Measurements from ENCODE around the gene LRMDA.

Gene LRMDA

GRCh38 chr10:75818552-75818951 is 387.1 kb downstream of the LRMDA start:
- DNase-seq (ENCODE audit: low read depth in 2 of 2): no peak

GRCh38 chr10:75825235-75825634 is 393.8 kb downstream of the LRMDA start:
- DNase-seq (ENCODE audit: low read depth in 2 of 2): no peak

DNA sequence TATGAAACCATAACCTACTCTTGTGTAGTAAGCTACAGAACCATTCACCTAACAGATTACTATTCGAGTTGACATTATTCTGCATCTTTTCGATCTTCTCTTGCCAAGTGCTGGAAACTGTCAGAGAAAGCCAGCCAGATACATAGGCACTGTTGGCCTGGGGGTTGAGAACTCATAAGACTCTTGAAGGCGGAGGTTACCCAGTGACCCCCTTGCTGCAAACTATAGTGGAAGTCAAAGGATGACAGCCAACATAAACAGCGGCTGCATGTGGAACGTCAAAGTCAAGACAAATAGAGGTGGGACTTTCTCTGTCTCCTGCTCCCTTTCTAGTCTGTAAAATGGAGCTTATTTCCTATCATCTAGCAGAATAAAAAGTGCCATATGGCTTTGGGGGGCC is 394.2 kb downstream of the LRMDA start:
- DNase-seq (ENCODE audit: low read depth in 2 of 2): no peak

DNA sequence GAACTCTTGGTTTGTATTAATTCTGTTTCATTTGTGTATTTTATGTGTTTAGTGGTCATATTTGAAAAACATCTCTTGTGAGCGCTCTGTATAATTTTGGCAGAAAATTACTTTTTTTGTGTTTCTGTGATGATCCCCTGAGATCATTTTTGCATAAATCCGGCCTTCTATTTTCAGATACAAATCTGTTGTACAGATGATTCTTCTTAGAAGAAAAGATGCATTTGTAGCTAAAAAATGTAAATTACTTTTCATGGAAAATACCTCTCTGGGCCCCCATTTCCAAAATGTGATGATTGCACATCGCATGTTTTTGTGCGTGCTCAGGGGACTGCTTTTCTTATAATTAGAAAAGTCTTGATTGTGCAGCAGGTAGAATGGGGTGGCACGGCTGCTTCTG is 395.4 kb downstream of the LRMDA start:
- DNase-seq (ENCODE audit: low read depth in 2 of 2): no peak

GRCh38 chr10:75827587-75828021 is 396.2 kb downstream of the LRMDA start:
- DNase-seq (ENCODE audit: low read depth in 2 of 2): no peak

GRCh38 chr10:75828413-75828812 is 397.0 kb downstream of the LRMDA start:
- no peak for DNase-seq (ENCODE audit: low read depth in 2 of 2)

GRCh38 chr10:75836064-75836463 is 404.6 kb downstream of the LRMDA start:
- no peak for DNase-seq (ENCODE audit: low read depth in 2 of 2)

DNA sequence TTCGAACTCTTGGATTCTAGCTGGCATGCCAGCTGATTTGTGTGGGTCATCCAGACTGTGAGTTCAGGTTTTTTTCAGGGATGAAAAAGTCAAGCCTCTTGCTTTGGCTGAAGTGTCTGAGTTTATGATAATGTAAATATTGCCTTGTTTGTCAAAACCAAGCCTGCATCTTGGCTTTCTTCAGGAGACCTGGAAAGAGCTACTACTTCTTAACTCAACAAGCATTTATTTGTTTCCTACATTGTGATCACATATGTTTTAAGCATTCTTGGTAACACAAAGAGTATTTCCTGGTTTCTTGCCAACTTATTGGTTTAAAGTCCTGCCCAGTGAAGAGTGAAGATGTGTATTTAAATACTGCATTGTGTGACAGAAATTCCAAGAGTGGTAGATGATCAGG is 407.1 kb downstream of the LRMDA start:
- DNase-seq (ENCODE audit: low read depth in 2 of 2): no peak

GRCh38 chr10:75839020-75839419 is 407.6 kb downstream of the LRMDA start:
- DNase-seq (ENCODE audit: low read depth in 2 of 2): no peak

- DNase-seq (ENCODE audit: low read depth in 2 of 2): no peak
These were observed 409.8 kb downstream of the LRMDA start for GRCh38 chr10:75841266-75841665.

DNA sequence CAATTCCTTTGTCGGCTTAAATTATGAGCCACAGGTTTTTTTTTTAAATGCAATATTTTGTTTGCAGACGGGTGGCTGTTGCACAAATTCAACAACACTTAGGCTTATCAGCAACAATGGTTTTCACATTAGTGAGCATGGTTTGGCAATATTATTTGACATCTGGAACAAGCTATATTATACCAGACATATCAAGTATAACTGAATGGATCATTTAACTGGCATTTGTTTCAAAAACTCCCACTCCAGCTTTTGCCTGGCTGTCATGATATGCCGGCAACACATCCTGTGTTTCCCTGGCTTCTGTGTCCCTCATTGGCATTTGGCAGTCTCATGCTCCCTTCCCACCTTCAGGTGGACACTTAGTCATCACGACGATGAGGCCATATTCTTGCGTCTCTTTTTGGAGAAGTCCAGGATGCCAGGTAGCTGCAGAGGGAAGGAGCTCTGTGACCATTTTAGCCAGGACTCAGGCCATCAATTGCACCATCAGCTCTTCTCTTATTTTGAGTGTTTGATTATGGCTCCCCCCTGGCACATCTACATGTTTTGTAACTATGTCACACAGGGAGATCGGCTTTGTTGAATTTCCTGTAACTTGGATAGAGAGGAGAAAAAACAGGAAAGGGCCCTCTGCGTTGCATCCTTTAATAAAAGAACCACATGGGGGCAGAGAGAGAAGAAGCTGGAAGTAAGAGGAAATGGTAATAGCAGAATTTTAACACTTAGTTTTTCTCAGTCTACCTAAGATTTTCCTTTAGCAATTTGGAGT is 413.9 kb downstream of the LRMDA start:
- DNase-seq (ENCODE audit: low read depth in 2 of 2): no peak

DNA sequence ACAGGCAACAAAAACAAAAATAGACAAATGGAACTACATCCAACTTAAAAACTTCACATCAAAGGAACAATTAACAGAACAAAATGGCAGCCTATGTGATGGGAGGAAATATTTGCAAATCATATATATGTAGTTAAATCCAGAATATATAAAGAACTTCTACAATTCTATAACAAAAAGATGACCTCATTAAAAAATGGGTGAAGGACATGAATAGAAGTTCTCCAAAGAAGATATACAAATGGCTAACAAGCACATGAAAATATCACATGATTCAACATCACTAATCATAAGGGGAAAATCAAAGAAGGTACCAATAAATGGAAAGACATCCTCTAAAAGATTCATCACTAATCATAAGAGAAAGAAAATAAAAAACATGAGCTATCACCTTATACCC is 416.1 kb downstream of the LRMDA start:
- no peak for DNase-seq (ENCODE audit: low read depth in 2 of 2)

GRCh38 chr10:75851580-75852345 is 420.3 kb downstream of the LRMDA start:
- no peak for DNase-seq (ENCODE audit: low read depth in 2 of 2)

GRCh38 chr10:75852851-75853484 is 421.5 kb downstream of the LRMDA start:
- no peak for DNase-seq (ENCODE audit: low read depth in 2 of 2)

DNA sequence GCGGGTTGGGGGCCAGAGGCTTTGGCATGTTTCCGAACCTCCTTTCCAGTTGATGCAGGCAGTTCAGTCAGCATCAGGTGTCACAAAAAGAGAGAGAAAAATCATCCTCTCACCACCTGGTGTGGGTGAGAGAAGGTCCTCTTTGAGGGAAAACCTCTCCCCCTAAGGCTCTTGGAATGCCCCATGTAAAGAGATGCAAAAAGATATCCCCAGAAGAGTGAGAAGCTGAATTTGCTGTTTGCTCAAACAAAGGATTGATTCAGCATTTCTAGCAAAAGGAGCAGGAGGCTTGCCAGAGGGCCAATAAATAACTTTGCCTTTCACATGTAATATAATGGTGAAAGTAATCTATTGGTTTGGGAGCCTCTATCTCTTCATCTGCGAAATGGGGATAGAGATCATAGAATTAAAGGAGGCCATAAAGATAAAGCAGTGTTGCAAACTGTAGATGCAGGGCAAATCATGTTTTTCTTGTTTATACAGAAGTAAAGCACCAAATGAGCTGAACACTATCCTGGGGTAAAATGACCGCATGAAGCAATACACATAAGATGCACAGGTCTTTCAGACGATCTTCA is 425.9 kb downstream of the LRMDA start:
- no peak for DNase-seq (ENCODE audit: low read depth in 2 of 2)

DNA sequence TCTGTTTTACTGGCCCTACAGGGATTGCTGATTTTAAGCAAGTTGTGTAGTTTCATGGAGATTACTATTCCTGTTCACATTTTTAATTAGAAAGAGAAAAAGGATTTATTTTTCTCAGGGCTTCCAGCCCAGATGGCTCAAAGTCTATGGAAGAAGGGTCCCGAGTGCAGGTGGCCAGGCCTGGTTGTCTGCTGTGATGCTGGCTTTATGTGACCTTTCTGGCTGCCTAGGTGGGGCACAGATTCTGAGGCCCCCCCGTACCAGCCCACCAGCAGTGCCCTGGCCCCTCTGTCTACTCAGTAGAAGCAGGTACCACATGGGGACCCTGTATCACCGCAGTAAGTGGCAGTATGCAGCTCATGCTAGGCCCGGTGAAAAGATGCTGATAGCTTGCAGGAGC is 426.5 kb downstream of the LRMDA start:
- DNase-seq (ENCODE audit: low read depth in 2 of 2): no peak

DNA sequence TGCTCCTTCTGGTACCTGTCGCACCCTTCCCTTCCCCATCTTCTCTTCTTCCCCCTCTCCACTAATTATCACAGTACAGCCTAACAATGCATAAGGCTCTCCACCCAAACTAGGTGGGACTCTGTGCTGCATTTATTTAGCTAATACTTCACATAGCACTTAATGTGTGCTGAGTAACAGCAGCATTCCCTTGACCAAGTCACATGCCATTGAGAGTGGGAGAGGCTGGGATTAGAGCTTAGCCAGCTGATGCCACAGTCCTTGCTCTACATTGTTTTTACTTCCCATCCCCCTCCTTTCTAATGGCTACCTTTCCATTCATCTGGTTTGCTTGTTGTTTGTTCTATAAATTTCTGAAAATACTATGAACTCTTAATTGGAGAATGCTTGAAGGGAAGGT is 426.9 kb downstream of the LRMDA start:
- no peak for DNase-seq (ENCODE audit: low read depth in 2 of 2)

DNA sequence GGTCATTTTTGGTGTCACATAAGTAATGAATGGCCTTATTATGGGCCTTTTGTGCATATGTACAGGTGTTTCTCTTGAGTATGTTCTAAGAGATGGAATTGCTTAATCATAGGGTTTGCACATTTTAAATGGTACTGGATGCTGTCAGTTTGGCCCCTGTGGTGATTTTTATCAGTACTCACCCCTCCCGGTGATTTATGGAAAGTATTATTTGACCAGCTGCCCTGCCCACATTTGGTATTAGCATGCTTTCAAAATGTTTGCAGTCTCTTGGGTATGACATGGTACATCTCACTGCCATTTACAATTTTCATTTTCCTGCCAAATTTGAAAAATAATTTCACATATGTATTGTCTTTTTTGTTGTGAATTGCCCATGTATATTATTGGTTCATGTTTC is 427.7 kb downstream of the LRMDA start:
- no peak for DNase-seq (ENCODE audit: low read depth in 2 of 2)

GRCh38 chr10:75860009-75860408 is 428.6 kb downstream of the LRMDA start:
- no peak for DNase-seq (ENCODE audit: low read depth in 2 of 2)

DNA sequence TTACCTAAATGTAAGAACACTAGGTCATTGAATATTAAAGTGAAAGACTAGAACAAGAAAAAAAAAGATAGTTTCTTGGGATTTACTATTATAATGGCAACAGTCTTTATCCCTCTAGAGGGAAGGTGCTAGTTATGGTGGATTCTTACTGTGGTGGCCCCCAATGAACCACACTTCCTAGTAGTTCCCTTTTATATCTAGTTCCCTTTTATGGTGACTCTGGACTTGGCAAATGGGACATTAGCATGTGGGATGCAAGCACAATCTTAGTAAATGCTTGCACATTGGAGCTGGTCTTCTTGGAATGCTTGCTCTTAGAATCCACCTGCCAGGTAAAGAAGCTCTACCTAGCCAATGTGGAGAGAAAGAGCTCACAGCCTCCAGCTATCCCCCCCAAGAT is 430.2 kb downstream of the LRMDA start:
- DNase-seq (ENCODE audit: low read depth in 2 of 2): no peak

GRCh38 chr10:75862935-75863334 is 431.5 kb downstream of the LRMDA start:
- no peak for DNase-seq (ENCODE audit: low read depth in 2 of 2)

- DNase-seq (ENCODE audit: low read depth in 2 of 2): no peak
These were observed 433.3 kb downstream of the LRMDA start for GRCh38 chr10:75864717-75865116.

Data from stimulated activated CD8-positive, alpha-beta memory T cell treated with anti-CD3 and anti-CD28 coated beads, Interleukin-15, amount 100 ng/mL, for 48 hours (primary cell).